Measurements from ENCODE around the gene USP3.

USP3 gene, protein sequence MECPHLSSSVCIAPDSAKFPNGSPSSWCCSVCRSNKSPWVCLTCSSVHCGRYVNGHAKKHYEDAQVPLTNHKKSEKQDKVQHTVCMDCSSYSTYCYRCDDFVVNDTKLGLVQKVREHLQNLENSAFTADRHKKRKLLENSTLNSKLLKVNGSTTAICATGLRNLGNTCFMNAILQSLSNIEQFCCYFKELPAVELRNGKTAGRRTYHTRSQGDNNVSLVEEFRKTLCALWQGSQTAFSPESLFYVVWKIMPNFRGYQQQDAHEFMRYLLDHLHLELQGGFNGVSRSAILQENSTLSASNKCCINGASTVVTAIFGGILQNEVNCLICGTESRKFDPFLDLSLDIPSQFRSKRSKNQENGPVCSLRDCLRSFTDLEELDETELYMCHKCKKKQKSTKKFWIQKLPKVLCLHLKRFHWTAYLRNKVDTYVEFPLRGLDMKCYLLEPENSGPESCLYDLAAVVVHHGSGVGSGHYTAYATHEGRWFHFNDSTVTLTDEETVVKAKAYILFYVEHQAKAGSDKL

DNA sequence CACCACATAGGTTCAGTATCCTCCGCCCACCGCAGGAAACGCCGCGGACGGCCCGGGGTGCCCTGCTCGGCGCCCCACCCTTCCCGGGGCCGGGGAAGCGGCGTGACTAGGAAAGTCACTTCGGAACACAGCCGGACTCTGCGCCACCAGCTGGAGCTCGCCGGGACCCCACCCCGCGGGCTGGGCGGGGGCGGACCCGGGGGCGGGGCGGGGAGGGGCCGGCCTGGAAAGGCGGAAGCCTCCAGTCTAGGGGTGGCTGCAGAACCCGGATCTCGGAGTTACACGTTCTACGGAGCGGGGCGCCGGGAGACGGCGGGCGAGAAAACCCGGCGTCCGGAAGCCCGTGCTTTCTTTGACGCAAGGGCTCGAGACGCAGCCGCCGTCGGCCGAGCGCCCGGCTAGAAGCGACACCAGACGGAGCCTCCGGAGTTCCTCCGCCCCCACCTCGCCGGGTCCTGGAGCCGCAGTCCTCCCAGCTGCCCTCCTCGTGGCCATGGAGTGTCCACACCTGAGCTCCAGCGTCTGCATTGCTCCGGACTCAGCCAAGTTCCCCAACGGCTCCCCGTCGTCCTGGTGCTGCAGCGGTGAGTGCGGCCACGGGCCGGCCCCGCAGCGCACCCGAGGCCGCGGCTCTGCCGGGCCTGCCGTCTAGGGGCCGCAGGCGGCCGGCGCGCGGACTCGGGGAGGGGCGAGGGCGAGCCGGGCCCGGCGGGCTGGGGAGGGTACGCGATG is at the start of gene USP3:
Gene USP3, plus strand, starts transcription at position 347 of the 732 bp plus-strand sequence. Its CDS starts 147 bp downstream, at position 494.
- DNase-seq (ENCODE audit: low read depth in 3 of 3): peak; percentile 84 to 91 (median 88)

DNA sequence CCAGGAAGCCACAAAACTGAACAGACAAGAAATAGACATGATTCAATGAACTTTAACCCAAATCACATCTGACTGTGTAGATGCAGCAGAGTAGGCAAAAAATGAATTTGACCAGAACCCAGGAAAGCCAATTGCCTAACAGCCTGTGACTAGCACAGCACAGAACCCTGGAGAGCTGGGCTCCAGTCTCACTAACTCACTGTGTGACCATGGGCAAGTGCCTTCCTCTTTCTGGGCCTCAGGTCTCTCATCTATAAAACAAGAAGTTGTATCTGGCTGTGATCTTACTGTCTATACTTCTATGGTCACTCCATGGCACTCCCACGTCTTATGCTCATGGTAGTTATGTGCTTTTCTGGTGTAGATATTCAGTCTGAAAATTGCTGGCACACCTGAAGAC is 48.1 kb upstream of the USP3 start:
- no peak for DNase-seq (ENCODE audit: low read depth in 3 of 3)

DNA sequence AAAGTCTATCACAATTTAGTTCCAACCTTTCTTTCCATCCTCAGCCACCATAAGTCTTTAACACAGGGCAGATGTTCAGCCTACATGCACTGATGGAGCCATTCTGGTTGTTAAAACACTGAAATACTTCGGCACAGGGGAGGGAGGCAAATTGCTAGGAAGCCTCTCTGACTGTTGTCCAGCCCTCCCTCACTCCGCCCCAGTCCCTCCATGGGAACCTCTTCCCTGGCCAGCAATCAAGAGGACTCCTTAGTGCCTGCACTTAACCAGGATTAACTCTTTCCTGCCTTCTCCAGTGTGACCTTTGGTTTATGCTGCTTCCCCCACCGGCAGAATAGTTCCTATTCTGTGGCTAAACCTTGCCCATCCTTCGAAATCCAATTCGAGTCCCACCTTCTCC is 47.0 kb upstream of the USP3 start:
- DNase-seq (ENCODE audit: low read depth in 3 of 3): no peak

DNA sequence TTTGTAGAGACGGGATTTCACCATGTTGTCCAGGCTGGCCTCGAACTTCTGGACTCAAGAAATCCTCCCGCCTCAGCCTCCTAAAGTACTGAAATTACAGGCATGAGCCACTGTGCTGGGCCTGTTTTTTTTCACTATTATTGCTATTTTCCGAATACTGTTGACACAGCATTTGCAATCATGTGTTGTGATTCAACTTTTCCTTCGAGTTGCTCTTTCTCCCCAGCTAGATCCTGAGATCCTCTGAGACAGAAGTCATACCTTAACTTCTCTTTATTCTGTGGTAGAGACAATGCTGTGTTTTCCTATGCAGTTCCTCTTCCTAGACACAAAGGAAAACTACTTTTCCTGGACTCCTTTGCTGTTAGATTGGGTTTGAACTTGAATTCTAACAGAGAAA is 46.4 kb upstream of the USP3 start:
- no peak for DNase-seq (ENCODE audit: low read depth in 3 of 3)

DNA sequence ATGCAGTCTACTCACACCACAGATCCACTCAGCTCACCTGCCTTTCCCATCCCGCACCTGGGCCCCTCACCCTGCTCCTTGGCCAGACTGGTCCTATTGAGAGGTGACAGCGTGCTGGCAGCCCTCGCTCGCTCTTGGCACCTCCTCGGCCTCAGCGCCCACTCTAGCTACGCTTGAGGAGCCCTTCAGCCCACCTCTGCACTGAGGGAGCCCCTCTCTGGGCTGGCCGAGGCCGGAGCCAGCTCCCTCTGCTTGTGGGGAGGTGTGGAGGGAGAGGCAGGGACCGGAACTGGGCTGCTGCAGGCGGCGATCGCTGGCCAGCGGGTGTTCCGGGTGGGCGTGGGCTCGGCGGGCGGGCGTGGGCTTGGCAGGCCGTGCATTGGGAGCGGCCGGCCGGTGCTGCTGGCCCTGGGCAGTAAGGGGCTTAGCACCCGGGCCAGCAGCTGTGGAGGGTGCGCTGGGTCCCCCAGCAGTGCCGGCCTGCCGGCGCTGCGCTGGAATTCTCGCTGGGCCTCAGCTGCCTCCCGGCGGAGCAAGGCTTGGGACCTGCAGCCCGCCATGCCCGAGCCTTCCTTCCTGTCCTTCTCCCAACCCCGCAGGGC is 45.5 kb upstream of the USP3 start:
- DNase-seq (ENCODE audit: low read depth in 3 of 3): no peak

DNA sequence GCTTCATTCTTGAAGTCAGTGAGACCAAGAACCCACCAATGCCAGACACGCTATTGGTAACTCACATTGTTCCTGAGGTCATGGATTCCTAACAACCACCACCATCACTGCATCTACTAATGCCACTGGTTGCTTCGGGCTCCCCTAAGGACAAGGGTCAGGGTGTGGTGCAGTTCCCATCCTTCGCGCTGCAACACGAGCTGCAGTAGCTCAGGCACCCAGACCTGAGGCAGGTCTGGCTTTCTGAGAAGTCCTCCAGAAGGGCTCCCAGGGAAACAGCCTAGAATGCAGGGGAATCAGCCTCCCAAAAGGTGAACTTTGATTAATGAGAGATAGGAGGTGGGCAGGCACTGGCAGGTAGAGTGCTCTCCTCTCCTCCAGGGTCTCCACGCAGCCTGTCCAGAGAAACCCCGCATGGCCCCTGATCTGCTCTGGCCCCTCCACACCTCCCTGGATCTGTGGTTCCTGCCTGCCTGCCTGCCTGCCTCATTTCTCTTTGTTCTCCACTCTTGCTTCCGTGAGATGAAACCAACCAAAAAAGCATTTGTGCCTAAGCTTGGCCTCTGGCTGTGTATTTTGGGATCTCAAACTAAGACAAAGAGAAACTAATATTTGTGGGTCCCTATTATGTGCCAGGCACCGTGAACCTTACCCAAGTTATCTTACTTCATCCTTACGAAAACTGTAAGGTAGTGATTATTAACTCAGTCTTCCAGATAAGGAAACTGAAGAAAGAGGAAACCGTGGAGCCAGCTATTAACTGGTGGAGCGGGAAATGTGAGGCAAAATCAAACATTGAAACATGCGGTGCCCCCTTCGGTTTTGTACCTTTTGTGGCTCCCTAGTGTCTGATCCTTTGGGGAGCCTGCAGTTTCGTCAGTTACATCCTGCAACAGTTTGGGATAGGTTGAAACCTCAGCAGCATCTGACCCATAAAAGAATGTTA is 43.9 kb upstream of the USP3 start:
- no peak for DNase-seq (ENCODE audit: low read depth in 3 of 3)

DNA sequence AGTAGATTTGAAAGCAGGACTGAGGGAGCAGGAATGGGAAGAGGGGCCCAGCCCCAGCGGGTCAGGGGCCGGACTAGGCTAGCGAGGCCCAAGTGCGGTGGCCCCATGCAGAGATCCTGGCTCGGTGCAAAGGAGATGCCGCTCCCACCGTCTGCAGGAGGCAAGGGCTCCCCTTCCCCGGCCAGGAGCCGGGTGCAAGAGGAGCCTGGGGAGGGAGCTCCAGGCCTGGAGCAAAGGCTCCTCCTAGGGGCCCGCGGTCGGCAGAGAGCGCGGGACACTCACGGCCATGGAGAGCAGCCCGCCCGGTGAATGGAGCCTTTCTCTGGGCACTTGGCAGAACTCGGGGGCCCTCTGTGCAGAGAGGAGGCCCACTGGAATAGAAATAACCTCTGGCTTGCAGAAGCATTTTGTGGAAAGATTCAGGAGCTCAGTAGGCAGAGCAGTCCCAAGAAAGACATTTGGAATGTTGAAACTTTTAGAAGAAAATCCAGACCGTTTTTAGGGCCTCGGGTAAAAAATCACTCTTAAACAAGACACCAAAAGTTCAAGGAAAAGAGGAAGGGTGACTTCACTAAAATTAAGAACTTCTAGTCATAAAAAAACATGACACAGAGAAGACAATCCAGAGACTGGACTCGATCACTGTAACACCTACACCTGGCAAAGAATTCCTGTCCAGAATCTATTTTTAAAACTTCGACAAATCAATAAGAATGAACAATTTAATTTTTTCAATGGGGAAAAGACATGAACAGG is 43.0 kb upstream of the USP3 start:
- no peak for DNase-seq (ENCODE audit: low read depth in 3 of 3)

DNA sequence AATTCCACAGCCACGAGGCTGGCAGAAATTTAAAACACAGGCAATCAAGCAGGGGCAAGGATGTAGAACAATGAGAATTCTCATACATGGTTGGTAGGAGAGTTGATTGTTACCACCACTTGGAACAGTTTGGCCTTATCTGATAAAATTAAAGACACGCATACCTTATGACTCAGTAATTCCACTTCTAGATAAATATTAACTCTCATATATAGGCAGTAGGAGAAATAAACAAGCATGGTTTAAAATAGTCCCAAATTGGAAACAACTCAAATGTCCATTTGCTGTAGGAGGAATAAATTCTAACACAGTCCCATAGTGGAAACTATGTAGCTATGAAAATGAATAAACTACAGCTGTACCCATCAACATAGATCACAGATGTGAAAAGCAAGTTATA is 42.3 kb upstream of the USP3 start:
- no peak for DNase-seq (ENCODE audit: low read depth in 3 of 3)

DNA sequence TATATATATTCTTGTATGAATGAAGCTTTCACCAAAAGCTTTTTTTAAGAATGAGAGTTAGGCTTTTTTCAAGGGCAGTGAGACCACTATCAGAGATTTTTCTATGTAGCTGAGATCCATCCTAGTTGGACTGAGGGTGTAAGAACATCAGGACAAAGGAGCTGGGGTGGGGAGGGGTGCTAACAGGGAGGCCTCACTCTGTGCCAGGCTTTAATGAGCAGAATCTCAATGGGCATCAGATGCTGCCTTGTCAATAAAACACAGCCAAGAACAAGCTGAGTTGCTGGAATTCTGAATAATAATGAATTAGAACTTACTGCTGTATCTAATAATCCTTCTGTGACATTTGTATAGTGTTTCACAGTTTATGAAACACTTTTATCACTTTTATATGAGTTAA is 41.4 kb upstream of the USP3 start:
- DNase-seq (ENCODE audit: low read depth in 3 of 3): no peak

DNA sequence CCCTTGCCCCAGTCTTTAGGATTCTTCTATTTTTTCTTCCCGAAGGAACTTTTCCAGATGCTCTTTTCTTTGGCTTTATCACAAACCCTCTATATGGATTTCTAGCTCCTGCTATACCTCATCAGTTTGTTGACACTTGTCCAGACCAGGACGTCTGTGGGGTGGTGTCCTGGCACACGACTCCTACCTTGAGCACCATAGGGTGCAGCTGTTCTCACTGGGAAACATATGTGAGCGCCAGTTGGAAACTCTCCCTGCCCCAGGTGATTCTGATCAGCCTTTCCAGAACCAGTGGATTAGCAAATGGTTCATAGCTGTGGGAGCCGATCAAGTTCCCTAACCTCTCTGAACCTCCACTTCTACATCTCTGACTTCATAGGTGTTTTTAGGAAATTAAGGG is 40.6 kb upstream of the USP3 start:
- DNase-seq (ENCODE audit: low read depth in 3 of 3): no peak

DNA sequence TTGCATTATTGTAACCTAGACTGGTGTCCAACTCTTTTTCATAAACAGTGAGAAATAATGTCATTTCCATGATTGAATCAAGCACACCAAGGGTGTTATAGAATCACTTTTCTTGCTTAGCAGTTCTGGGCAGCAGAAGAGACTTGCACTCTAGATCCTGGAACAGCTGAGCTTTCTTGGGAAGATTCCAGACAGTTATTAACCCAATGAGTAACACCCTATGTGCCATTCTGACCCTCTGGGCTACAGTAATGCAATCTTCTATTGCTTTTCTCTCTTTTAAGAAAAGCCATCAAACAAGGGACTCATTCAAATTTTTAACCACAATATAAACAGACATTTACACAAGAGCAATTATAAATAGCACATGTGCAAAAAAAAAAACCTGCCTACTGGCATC is 39.3 kb upstream of the USP3 start:
- DNase-seq (ENCODE audit: low read depth in 3 of 3): no peak

DNA sequence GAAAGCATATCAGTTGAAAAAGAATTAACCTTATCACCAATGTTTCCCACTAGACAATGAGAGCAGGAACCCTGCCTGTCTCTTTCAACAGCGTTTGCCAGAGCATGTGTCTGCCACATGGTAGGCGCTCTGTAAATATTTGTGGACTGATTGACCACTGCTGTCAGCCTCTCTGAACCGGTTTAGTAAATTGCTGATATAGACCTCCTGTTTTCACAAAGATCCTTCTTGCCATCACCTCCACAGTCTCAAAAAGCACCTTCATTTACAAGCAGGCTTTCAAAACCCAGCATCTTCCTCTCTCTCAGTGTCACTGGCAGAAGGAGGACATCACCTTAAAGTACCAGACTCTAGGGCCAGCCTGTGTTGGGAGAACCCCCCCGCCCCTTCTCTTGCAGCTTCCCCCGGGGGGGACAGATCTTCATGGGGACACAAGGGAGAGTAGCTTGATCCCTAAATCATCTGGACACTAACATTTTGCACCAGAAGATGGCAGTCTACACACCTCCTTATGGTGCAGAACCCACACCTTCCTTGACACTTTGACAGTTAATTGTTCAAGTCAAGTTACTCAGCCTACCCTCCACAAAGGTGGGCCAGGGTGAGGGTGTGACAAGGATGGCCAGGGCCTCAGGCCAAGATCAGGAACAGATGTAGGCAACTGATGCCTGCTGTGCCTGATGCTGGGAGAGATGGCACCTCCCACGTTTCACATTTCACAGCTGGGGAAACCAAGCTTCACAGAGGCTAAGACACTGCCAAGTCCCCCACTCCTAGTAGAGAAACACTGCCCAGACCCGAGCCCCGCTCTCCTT is 37.8 kb upstream of the USP3 start:
- DNase-seq (ENCODE audit: low read depth in 3 of 3): peak in 1 of 3 donors; percentile 46

DNA sequence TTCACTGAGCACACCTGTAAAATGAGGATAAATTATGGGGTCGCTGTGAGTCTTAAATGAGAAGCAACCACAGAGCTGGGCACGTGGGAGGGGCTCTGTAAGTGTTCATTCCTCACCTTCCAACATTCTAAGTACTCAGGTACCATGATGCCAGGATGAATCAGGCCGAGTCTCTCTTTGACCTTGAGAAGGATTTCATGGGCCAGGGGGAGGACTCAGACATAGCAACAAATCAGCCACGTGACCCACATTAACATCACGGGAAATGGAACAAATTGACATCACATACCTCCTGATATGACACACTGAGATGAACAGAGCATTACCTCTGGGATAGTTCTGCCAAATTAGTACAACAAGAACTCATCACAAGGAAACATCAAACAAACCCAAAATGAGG is 35.2 kb upstream of the USP3 start:
- peak in 1 of 3 donors; percentile 46 for DNase-seq (ENCODE audit: low read depth in 3 of 3)

DNA sequence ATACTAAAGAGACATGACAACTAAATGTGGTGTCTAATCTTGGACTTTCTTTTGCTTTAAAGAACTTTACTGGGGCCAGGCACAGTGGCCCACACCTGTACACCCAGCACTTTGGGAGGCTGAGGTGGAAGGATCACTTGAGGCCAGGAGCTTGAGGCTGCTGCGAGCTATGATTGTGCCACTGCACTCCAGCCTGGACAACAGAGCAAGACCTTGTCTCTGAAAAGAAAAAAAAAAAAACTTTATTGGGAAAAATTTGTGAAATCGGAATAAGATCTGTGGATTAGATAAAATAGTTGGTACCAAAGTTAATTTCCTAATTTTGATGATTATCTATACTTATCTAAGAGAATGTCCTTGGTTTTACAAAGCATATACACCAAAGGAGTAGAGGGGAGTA is 34.4 kb upstream of the USP3 start:
- no peak for DNase-seq (ENCODE audit: low read depth in 3 of 3)

DNA sequence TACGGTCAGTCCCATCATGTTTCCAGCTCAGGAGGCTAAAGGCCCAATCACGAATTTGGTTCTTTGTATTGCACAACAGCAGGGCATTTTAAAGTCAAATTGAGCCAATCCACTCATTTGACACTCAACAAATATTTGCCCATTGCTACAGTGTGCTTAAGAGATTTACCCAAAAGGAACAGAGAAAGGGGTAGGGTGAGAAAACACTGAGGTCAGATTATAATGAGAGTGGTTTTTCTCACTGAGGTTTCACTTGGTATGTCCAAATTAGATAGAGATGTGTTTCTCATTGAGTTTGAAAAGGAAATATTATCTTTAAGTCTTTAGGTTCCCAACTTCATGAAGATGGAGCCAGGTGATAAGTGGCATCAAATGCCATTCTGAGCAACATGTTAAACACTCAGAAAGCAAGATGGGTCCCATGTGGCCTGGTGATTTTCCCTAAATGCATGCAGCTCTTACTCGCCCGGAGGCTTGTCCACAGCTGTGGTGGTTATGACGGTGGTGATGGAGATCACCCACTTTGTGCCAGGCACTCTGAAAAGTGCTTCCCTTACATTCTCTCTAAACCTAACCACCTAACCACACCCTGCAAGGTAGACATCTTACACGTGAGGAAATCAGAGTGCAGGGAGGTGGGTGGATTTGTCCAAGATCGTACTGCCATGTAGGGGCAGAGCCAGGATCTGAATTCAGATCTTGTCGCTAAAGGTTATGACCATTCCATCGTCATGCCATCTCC is 31.2 kb upstream of the USP3 start:
- DNase-seq (ENCODE audit: low read depth in 3 of 3): no peak

DNA sequence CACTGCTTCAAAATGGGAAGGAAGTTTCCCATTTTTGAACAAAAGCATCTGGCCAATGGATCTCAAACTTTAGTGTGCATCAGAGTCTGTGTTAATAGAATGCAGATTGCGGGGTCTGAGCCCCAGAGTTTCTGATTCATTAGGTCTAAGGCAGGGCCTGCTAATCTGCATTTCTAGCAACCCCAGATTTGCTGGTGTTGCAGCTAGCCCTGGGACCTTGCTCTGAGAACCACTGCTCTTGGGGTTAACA is 30.7 kb upstream of the USP3 start:
- no peak for DNase-seq (ENCODE audit: low read depth in 3 of 3)

DNA sequence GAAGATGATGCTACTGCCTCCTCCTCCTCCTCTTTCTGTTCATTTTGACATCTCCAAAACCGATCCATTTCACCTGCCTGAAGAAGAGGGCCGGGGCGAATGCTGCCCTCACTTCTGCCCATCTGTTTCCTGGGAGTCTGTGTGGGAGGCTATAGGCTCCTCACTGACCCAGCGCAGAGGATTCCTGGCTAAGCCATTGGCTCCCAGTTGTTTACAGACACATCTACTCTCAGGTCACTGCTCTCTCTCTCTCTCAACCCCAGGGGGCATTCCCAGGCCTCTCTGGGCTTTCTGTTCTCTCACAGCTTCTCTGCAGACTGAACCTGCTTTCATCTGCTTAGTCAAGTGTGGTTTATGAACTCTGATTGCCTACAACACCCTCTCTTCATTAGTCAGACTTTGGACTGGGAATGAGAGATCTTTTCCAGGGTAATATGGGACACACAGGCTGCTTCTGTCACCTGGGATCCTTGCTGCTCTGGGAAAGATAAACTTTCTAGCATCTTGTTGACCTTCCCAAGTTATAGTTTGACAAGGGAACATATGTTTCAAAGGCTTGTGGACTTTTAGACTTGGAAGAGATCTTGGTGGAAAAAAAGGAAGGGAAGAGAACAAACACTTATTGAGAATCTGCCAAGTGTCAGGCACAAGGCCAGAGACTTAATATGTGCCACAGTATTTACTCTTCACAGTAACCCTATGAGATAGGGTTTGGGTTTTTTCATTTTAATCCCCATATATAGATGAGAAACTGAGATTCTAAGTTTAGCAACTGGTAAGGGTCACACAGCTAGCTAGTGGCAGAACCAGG is 30.2 kb upstream of the USP3 start:
- no peak for DNase-seq (ENCODE audit: low read depth in 3 of 3)

DNA sequence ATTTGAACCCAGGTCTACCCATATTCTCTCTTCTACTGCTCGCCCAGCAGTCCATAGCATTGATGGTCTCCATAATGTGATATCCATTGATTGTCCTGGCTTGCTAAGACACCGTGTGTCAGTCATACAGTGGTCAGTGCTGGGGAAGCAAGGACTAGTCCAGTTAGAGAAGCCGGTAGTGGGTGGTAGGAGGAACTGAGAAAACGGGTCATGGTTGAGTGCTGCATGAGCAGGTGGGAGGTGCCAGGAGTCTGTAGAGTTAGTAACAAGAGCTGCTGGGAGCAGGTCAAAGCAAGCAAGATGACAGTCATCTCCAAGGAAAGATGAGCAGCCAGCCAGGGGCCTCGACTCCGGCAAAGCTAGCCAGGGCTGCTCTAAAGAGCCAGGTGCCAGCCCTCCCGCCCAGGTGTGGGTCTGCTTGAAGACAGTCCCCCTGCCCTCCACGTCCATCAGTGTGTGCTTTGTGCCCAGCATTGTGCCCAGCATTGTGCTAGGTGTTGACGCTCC is 29.5 kb upstream of the USP3 start:
- DNase-seq (ENCODE audit: low read depth in 3 of 3): no peak

Measured in stimulated activated CD4-positive, alpha-beta T cell treated with anti-CD3 and anti-CD28 coated beads, TNF-alpha, amount 100 ng/mL, for 48 hours (primary cell).